Effector CD8-positive, alpha-beta T cell (primary cell): ENCODE results near the gene CAMSAP1.

ENCODE experiments used
- DNase-seq: peaks from one replicate; lab custom pipeline; 2025; lab: John Stamatoyannopoulos, UW

CAMSAP1 gene

GRCh38 chr9:135941288-135941995 lies 34.1 kb upstream of the CAMSAP1 start:
- DNase-seq, result no peak

- DNase-seq, result no peak
These were observed 32.3 kb upstream of the CAMSAP1 start for GRCh38 chr9:135939351-135940265.

GRCh38 chr9:135937521-135938489 lies 30.5 kb upstream of the CAMSAP1 start:
- no peak for DNase-seq

- DNase-seq, result no peak
These were observed 25.8 kb upstream of the CAMSAP1 start for GRCh38 chr9:135933114-135933513.

- no peak for DNase-seq
These were observed 25.3 kb upstream of the CAMSAP1 start for GRCh38 chr9:135932656-135933055.

- DNase-seq, result no peak
These were observed 24.0 kb upstream of the CAMSAP1 start for GRCh38 chr9:135931349-135931820.

- no peak for DNase-seq
These were observed 23.4 kb upstream of the CAMSAP1 start for GRCh38 chr9:135930446-135931345.

- DNase-seq, result no peak
These were observed 22.5 kb upstream of the CAMSAP1 start for GRCh38 chr9:135929656-135930445.

- DNase-seq, result no peak
These were observed 21.6 kb upstream of the CAMSAP1 start for GRCh38 chr9:135928731-135929655.

- no peak for DNase-seq
These were observed 20.9 kb upstream of the CAMSAP1 start for GRCh38 chr9:135928074-135928730.

- DNase-seq, result no peak
These were observed 20.1 kb upstream of the CAMSAP1 start for GRCh38 chr9:135927195-135928013.

- no peak for DNase-seq
These were observed 19.3 kb upstream of the CAMSAP1 start for GRCh38 chr9:135926402-135927194.

GRCh38 chr9:135925496-135926133 lies 18.3 kb upstream of the CAMSAP1 start:
- no peak for DNase-seq

GRCh38 chr9:135924628-135925338 lies 17.4 kb upstream of the CAMSAP1 start:
- DNase-seq, result no peak

GRCh38 chr9:135923508-135923907 lies 16.2 kb upstream of the CAMSAP1 start:
- DNase-seq, result no peak
